HS-5 (cell line): ENCODE data around the gene POU6F1.
A peak's percentile ranks its signal among the peaks of the same experiment; 100 is the strongest.
"Not testable (repeated sequence)": the region's sequence is repeated elsewhere in the genome, so short reads cannot be mapped to it uniquely, and the experiment has no call there.

ENCODE experiments used
- DNase-seq: peaks from one replicate; pipeline ENCODE4 v3.0.0-alpha.2; 2012; ENCODE audit warnings: low read depth

POU6F1 gene

GRCh38 chr12:51217968-51218606 lies at the start of gene POU6F1:
Gene POU6F1, minus strand, starts transcription at chr12:51218062. Its CDS starts 11,226 bp downstream, at chr12:51206836.
- peak; percentile 45 for DNase-seq

- DNase-seq: no peak
Measured at GRCh38 chr12:51265024-51265423, 47.2 kb upstream of the POU6F1 start.

GRCh38 chr12:51264297-51264696 lies 46.4 kb upstream of the POU6F1 start:
- no peak for DNase-seq

GRCh38 chr12:51263341-51263740 lies 45.5 kb upstream of the POU6F1 start:
- DNase-seq: no peak

- DNase-seq: no peak
Measured at GRCh38 chr12:51262758-51263177, 44.9 kb upstream of the POU6F1 start.

- not testable (repeated sequence) for DNase-seq
Measured at GRCh38 chr12:51259600-51259999, 41.7 kb upstream of the POU6F1 start.

GRCh38 chr12:51254536-51254935 lies 36.7 kb upstream of the POU6F1 start:
- DNase-seq: no peak

GRCh38 chr12:51253276-51253675 lies 35.4 kb upstream of the POU6F1 start:
- DNase-seq: no peak

GRCh38 chr12:51247523-51248206 lies 29.8 kb upstream of the POU6F1 start:
- DNase-seq: no peak

- no peak for DNase-seq
Measured at GRCh38 chr12:51246254-51246853, 28.5 kb upstream of the POU6F1 start.

GRCh38 chr12:51245476-51246253 lies 27.8 kb upstream of the POU6F1 start:
- DNase-seq: no peak

GRCh38 chr12:51244269-51244668 lies 26.4 kb upstream of the POU6F1 start:
- DNase-seq: no peak

- no peak for DNase-seq
Measured at GRCh38 chr12:51242876-51243275, 25.0 kb upstream of the POU6F1 start.

GRCh38 chr12:51242120-51242519 lies 24.3 kb upstream of the POU6F1 start:
- DNase-seq: no peak

GRCh38 chr12:51240971-51241370 lies 23.1 kb upstream of the POU6F1 start:
- peak; percentile 49 for DNase-seq

GRCh38 chr12:51238510-51239334 lies 20.9 kb upstream of the POU6F1 start, which contains the start of gene DAZAP2:
Gene DAZAP2, plus strand, starts transcription at chr12:51238826. Its CDS starts 82 bp downstream, at chr12:51238908.
- DNase-seq: peak; percentile 79

GRCh38 chr12:51238037-51238509 lies 20.2 kb upstream of the POU6F1 start:
- DNase-seq: no peak

GRCh38 chr12:51234530-51234929 lies 16.7 kb upstream of the POU6F1 start:
- no peak for DNase-seq

- DNase-seq: no peak
Measured at GRCh38 chr12:51232642-51233041, 14.8 kb upstream of the POU6F1 start.

GRCh38 chr12:51229116-51229809 lies 11.4 kb upstream of the POU6F1 start:
- DNase-seq: no peak

- no peak for DNase-seq
Measured at GRCh38 chr12:51227962-51228361, 10.1 kb upstream of the POU6F1 start.
